Peyer's patch (tissue), 4 donors: Measurements from ENCODE around the gene PAK4.

Source experiments
- POLR2A ChIP-seq, 2 donors: fragments of 450-650 bp; IDR thresholded peaks; one replicate each; pipeline ENCODE4 v1.5.1; 2017; ENCODE audit warnings: antibody characterized with exemption in 2 of 2, mild to moderate bottlenecking in 2 of 2, moderate library complexity in 2 of 2
- TF ChIP-seq, protein P1 (sequence below), 6 experiments: fragments of 450-650 bp in 4 of 6; fragments of 200-600 bp in 2 of 6; sonication (generic) in 1 of 6; IDR thresholded peaks; one replicate each; pipeline ENCODE4 v1.5.1; 2017 to 2019; ENCODE audit warnings: antibody characterized with exemption in 6 of 6, mild to moderate bottlenecking in 3 of 6, moderate library complexity in 1 of 6

DNA sequence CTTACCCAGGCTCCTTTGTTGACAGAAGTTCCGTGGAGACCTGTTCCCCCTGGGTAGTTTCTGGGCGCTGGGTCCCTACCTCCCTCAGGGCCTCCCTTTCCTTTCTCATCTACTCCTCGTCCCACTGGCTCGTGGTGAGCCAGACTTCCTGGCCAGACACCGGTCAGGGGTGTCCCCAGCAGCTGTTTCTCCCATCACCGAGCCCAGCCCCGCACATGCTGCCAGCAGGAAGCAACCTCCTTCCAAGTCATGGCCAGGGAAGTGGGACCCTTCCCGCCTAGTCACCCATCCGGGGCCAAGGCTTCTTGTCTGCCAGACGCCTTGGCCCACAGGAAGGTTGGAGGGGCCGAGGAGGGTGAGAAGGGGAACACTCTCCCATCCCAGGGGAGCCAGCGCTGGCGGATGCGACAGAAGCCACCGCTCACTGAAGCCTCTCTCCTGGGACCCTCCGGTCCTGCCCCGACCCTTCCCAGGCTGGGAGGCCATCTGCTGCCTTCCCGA is 5.7 kb downstream of the PAK4 start:
- TF ChIP-seq POLR2A (IDR thresholded peaks at IDR 0.05), result no peak
- TF ChIP-seq, protein P1, sequence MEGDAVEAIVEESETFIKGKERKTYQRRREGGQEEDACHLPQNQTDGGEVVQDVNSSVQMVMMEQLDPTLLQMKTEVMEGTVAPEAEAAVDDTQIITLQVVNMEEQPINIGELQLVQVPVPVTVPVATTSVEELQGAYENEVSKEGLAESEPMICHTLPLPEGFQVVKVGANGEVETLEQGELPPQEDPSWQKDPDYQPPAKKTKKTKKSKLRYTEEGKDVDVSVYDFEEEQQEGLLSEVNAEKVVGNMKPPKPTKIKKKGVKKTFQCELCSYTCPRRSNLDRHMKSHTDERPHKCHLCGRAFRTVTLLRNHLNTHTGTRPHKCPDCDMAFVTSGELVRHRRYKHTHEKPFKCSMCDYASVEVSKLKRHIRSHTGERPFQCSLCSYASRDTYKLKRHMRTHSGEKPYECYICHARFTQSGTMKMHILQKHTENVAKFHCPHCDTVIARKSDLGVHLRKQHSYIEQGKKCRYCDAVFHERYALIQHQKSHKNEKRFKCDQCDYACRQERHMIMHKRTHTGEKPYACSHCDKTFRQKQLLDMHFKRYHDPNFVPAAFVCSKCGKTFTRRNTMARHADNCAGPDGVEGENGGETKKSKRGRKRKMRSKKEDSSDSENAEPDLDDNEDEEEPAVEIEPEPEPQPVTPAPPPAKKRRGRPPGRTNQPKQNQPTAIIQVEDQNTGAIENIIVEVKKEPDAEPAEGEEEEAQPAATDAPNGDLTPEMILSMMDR (IDR thresholded peaks at IDR 0.05), result no peak
